GM10266 (cell line): Measurements from ENCODE around the gene RAB8A.
"Not testable (repeated sequence)": the region's sequence is repeated elsewhere in the genome, so short reads cannot be mapped to it uniquely, and the experiment has no call there.

Experiments
- DNase-seq: peaks from one replicate; pipeline ENCODE4 v3.0.0; 2012; ENCODE audit errors: extremely low spot score
- CTCF ChIP-seq: IDR thresholded peaks from 2 replicates; pipeline ENCODE4 v1.5.1; 2012; ENCODE audit warnings: mild to moderate bottlenecking, low read depth; ENCODE audit not compliant: control insufficient read depth, insufficient read depth; ENCODE audit errors: missing control alignments

The RAB8A gene

DNA sequence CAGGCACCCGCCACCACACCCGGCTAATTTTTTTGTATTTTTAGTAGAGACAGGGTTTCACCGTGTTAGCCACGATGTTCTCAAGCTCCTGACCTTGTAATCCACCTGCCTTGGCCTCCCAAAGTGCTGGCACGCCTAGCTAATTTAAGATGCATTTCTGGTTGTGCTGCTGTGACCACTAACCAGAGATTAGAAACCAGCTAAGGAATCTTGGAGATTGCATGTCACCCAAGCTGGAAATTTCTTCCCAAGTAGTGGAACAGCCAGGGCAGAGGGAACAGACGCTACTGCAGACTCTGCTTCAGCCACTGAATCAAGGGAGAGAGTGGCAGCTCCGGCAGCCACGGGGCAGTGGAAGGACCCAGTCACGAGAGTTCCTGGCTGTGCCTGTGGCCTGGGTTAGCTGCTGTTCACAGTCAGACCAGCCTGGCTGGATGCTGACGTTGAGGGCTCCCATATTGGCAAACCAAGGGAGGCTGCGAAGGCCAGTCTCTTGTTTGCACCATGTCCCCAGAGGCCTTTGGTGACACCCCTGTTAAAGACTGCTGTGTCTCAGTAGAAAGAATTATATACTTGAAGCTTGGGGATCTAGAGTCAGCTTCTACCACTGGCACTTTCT is 27.5 kb upstream of the RAB8A start:
- no peak for DNase-seq
- TF ChIP-seq CTCF: no peak

- DNase-seq: no peak
- TF ChIP-seq CTCF: no peak
These were observed 26.6 kb upstream of the RAB8A start for GRCh38 chr19:16085115-16085514.

GRCh38 chr19:16087404-16087803 is 24.3 kb upstream of the RAB8A start:
- not testable (repeated sequence) for DNase-seq

- no peak for TF ChIP-seq CTCF
- DNase-seq: no peak
These were observed 23.7 kb upstream of the RAB8A start for GRCh38 chr19:16087940-16088339.

DNA sequence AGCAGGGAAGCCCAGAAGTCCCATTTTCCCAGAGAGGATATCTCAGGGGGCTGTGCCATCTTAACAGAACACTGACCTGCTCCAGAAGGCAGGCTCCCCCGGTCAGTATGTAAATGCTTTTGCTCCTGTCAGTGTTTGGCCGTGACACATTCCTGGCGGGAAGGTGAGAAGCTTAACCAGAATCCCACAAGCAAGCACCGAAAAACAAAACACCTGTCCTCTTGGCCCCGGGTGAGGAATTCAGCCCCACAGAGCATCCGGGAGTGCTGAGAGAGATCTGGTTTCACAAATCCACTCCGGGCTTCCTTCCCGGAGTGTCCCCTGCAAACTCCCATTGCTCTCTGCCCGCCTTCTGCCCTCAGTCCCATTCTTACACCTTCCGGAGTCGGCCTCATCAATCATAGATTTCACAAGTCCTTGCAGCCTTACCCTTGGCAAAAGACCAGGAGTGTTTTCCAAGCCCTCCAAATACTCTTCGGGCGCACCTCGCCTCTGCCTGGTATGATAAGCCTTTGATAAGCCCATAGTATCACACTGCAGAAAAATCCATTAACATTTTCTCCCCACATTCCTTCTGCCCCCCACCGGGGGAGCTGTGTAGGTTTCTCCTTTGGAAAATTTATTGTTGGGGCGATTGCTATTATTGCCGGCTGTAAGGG is 23.2 kb upstream of the RAB8A start:
- no peak for DNase-seq

GRCh38 chr19:16089010-16089846 is 22.5 kb upstream of the RAB8A start:
- TF ChIP-seq CTCF: no peak

More for the DNA sequence above, 23.2 kb upstream of the RAB8A start:
- no peak for TF ChIP-seq CTCF

GRCh38 chr19:16091546-16092475 is 19.9 kb upstream of the RAB8A start:
- no peak for TF ChIP-seq CTCF
- no peak for DNase-seq

More at GRCh38 chr19:16089010-16089846, 22.5 kb upstream of the RAB8A start:
- DNase-seq: no peak
